Activated gamma-delta T cell treated with Interleukin-2 at 50 U/mL for 16 hours (primary cell): ENCODE measurements around the gene CCL4.
"Not testable (repeated sequence)": the region's sequence is repeated elsewhere in the genome, so short reads cannot be mapped to it uniquely, and the experiment has no call there.

ENCODE experiments used
- DNase-seq: peaks from one replicate; pipeline ENCODE4 v3.0.0-alpha.2; 2020

CCL4 gene

GRCh38 chr17:36103401-36103975 lies at the start of gene CCL4:
Gene CCL4, plus strand, starts transcription at chr17:36103827. Its CDS starts 79 bp downstream, at chr17:36103906.
- DNase-seq = peak; percentile 59

DNA sequence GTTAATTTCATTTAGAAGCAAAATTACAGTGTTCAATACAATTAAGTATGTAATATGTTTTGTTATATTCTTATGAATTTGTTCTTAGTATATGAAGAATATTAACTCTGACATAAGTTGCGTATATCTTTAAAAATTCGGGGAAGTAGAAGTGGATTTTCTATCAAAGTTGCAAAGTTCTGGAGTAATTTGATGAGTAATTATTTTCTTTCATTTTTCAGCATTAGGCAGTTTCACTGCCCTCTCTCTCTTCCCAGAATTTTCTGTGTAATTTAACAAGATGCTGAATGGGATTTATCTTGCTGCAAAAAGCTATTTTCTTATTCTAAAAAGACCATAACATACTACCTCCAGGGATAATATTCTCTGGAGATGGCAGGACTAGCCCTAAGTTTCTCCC lies 48.5 kb upstream of the CCL4 start:
- DNase-seq = no peak

GRCh38 chr17:36055921-36056520 lies 47.6 kb upstream of the CCL4 start:
- no peak for DNase-seq

DNA sequence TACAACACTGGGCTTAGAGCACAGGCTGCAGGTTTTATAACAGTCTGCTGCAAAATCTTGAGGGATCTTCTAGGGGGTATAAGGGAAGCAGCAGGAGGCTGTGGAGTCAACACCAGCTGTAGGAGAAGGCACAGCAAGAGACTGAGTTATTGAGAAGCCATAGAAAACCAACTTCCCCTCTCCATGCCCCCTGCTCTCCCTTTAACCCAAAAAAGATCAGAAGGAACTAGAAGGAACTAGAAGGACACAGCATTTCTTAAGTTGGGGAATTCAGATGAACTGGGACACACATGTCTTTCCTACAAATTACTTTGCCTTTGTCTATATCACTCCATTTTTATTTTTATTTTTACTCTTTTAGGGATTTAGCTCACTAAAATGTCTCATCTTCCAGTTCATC lies 45.7 kb upstream of the CCL4 start:
- no peak for DNase-seq

- DNase-seq = no peak
Observed at GRCh38 chr17:36059406-36059805, 44.2 kb upstream of the CCL4 start.

DNA sequence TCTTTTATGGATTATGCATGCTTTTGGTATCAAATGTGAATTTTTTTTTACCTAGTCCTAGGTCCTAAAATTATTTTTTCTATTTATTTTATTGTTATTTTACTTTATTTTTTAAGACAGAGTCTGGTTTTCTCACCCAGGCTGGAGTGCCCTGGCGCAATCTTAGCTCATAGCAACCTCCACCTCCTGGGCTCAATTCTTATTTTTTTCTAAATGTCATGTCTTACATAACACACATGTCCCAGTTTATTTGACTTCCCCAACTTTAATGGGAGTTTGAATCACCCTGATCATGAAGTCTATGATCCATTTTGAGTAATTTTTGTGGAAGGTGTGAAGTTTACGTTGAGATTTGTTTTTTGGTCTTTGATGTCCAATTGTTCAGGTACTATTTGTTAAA lies 42.8 kb upstream of the CCL4 start:
- no peak for DNase-seq

GRCh38 chr17:36063786-36064541 lies 39.7 kb upstream of the CCL4 start, which contains the start of gene CCL18:
Gene CCL18, plus strand, starts transcription at chr17:36064272. Its CDS starts 71 bp downstream, at chr17:36064343.
- no peak for DNase-seq

GRCh38 chr17:36066365-36066985 lies 37.2 kb upstream of the CCL4 start:
- peak; percentile 33 for DNase-seq

DNA sequence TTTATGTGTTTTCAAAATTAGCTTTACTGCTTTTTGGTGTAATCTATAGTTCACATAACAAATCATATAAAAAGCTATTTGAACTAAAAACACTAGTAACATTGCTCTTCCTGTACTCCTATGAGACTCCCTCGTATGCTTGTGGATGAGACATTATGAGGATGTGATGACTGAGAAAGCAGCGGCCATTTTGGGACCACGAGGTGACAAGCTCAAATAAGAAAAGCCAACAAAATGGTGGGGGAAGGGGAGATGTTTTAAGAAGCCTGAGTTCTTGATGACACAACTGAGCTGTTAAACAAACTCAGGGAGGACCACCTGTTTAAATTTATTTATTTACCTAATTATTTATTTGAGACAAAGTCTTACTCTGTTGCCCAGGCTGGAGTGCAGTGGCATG lies 35.1 kb upstream of the CCL4 start:
- no peak for DNase-seq

DNA sequence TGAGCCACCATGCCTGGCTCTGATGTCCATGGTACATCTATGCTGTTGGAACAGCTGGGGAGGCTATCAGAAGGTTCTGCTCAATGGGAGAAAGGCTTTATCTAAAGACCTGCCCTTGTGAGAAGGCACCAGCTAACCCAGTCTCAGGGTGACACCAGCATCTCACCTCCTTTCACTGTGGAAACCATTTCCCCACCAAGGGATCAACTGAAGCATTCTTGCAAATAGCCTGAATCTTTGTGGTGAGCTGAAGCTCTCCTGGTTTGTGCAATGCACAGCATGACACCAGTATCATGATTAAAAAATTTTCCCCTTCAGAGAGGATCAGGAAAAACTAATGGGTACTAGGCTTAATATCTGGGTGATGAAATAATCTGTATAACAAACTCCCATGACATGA lies 34.5 kb upstream of the CCL4 start:
- no peak for DNase-seq

DNA sequence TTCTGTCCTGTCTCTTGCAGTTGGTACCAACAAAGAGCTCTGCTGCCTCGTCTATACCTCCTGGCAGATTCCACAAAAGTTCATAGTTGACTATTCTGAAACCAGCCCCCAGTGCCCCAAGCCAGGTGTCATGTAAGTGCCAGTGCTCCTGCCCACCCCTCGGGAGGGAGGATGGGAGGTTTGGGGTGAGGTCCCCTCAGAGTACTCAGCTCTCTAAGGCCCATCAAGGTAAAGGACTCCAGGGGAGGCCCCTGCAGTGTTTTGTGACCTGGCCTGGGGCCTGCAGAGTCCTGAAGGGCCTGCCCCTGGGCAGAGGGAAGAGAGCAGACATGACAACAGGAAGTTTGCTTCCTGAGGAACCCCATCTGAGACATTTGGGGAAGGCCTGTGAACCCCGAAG lies 33.2 kb upstream of the CCL4 start:
- DNase-seq = no peak

- DNase-seq = no peak
Observed at GRCh38 chr17:36071751-36072150, 31.9 kb upstream of the CCL4 start.

DNA sequence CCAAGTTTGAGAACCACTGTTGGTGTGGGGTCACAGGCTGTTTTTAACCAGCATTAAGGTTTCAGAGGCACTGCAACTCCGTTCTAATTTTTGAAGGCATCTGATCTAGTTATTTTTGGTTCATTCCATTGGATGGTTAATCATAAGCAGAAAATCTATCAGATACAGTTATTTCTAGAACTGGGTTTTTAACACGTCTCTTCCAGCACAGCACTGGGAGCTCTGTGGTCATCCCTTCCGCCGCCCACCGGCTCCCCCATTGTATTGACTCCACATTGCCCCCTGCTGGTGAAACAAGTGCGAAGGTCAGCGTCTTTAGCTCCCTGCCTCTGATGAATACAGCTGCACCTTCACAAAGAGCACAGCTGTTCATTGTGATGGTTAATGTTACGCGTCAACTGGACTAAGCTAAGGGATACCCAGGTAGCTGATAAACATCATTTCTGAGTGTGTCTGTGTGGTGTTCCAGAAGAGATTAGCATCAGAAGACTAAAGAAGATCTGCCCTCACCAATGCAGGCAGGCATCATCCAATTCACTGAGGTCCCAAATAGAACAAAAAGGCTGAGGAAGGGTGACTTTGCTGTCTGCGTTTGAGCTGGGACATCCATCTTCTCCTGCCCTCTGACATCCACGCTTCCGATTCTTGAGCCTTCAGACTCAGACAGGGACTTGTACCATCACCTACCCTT lies 31.1 kb upstream of the CCL4 start:
- peak; percentile 69 for DNase-seq

DNA sequence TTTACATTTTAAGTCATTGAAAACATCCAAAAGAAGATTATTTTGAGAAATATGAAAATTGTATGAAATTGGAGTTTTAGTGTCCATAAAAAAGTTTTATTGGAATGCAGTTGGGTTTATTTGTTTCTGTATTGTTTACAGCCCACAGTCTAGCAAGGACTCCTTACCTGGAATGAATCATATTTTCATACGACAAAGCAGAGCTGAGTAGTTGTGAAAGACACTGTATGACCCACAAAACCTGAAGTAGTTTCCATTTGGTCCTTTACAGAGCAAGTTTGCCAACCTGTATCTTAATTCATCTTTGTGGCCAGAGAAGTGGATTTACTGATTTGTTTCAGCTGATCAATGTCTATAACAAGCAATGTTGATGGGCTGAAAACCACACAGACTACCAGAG lies 29.3 kb upstream of the CCL4 start:
- no peak for DNase-seq

DNA sequence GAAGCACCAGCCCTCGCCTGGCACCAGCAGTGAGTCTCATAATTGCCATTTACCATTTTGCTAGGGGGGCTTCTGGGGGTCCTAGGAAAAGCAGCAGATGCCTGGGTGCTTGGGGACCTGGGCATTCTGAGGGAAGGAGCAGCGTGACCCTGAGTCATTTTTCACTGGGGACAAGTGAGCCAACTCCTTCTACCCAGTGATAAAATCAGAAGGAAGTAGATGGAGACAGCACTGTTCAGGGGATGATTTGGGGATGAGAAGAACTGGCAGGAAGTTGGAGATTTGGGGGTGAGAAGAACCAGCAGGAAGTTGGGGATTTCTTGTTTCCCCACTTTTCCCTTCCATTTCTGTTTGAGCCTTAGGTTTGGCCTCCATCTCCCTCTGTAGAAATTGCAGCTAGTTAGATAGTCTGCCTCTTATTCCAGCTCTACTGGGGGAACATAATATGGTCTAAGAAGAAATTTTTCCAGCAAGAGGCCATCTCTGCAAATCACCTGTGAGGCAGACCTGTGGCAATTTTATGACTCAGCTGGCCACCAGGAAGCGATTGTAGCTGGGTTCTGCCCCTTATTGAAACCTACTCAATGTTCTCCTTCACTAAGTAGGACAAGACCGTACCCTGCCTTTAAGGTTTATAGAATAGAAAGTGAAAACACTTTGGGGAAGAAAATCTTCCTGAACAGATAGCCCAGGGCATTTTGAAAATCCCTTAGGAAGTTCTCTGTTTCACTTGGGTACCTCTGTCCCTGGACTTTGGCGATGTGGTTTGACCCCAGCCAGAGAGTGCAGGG lies 21.8 kb upstream of the CCL4 start:
- DNase-seq = not testable (repeated sequence)

GRCh38 chr17:36082482-36083120 lies 21.0 kb upstream of the CCL4 start:
- DNase-seq = peak; percentile 66

DNA sequence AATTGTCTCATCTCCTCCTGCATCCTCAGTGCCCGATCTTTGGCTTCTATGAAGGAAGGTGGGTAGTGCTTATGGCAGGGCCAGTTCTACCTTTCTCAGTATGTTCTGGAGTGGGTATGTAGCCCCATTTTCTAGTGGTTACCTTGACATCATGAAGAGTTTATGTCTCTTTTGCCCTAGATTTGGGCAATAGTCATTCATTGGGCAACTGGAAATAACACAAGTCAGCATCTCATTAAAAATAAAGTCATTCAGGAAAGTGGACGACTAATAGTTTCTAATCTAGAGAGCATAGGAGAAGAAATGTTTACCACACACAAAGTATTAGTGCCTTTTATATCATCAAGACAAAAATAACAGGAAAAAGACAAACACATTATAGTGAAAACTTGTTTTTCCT lies 19.9 kb upstream of the CCL4 start:
- not testable (repeated sequence) for DNase-seq

DNA sequence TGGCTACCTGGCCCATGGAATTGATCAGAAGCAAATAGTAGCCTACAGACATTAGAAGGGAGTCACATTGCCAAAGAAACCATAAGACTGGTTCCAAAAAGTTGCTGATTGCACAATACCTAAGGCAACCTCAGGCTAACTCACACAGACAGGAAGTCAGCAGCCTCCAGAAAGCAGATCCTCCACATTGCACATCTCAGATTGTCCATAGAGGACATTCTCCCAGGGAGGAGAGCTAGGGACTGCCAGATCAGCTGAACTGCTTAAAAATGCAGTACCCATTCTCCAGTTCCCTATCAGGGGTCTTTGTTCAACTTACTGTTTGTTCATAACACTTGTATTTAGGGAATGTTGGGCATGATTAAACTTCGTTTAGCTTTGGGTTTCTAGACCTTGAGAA lies 17.9 kb upstream of the CCL4 start:
- DNase-seq = no peak

GRCh38 chr17:36086791-36087190 lies 16.8 kb upstream of the CCL4 start:
- no peak for DNase-seq

DNA sequence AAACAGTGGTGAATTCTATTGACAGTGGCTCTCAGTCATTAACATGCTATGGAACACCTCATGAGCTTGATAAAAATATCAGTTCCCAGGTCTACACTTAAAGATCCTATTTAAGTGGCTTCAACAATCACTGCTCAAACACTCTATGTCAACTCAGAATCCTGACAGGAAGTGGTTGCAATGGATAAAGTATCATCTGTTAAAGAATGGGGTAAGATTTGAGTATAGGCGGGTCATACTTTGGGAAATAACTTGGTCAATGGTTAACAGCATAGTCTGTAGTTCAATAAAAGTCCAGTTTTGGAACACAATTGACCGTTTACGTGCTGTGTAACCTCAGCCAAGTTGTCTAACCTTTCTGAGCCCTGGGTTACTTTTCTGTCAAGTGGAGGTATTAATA lies 16.2 kb upstream of the CCL4 start:
- not testable (repeated sequence) for DNase-seq

GRCh38 chr17:36087897-36088572 lies 15.6 kb upstream of the CCL4 start:
- DNase-seq = not testable (repeated sequence)
